ENCODE measurements around the gene ARHGAP25.
A peak's percentile ranks its signal among the peaks of the same experiment; 100 is the strongest.

Gene ARHGAP25

GRCh38 chr2:68742626-68743415 is 8.2 kb downstream of the ARHGAP25 start:
- no peak for DNase-seq (ENCODE audit: low read depth in 2 of 2)

- DNase-seq (ENCODE audit: low read depth in 2 of 2) = no peak
Measured at GRCh38 chr2:68743531-68743930, 8.9 kb downstream of the ARHGAP25 start.

- no peak for DNase-seq (ENCODE audit: low read depth in 2 of 2)
Measured at GRCh38 chr2:68744366-68744912, 9.8 kb downstream of the ARHGAP25 start.

GRCh38 chr2:68745006-68745405 is 10.4 kb downstream of the ARHGAP25 start:
- DNase-seq (ENCODE audit: low read depth in 2 of 2) = no peak

DNA sequence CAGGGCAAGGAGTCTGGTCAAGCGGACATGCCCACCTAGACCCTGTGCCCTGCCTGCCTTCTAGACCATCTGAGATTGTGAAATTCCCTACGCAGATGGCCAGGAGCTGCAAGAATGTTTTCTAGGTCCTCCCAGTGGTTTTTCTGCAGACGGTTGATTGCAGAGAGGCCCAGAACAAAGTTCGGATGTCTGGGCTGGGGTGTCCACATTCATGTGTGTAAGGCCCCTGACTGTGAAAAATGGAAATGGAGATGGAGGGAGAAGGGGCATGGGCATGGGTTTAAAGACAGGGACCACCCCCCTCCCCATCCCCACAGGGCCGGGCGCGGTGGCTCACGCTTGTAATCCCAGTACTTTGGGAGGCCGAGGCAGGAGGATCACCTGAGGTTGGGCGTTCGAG is 11.8 kb downstream of the ARHGAP25 start:
- no peak for DNase-seq (ENCODE audit: low read depth in 2 of 2)

DNA sequence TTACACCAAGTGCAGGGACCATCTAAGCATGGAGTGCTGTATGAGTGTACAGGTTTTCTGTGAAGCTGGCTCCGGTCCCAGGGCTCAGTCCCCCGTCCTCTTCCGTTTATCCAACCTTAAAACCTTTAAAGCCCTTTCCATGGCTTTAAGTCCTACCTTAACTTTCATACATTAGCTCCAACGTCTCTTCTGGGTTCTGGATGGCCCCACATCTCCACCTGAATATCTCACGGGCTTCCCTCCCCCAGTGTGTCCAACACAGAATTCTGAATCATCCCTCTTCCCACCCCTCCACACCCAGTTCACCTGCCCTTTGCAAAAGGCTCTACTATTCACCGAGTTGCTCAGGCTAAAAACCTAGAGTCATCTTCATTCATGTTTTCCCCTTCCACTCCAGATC is 12.8 kb downstream of the ARHGAP25 start:
- no peak for DNase-seq (ENCODE audit: low read depth in 2 of 2)

GRCh38 chr2:68747900-68748299 is 13.3 kb downstream of the ARHGAP25 start:
- DNase-seq (ENCODE audit: low read depth in 2 of 2) = no peak

- DNase-seq (ENCODE audit: low read depth in 2 of 2) = no peak
Measured at GRCh38 chr2:68748568-68748967, 14.0 kb downstream of the ARHGAP25 start.

- no peak for DNase-seq (ENCODE audit: low read depth in 2 of 2)
Measured at GRCh38 chr2:68749345-68749744, 14.7 kb downstream of the ARHGAP25 start.

- DNase-seq (ENCODE audit: low read depth in 2 of 2) = no peak
Measured at GRCh38 chr2:68750592-68751396, 16.2 kb downstream of the ARHGAP25 start.

DNA sequence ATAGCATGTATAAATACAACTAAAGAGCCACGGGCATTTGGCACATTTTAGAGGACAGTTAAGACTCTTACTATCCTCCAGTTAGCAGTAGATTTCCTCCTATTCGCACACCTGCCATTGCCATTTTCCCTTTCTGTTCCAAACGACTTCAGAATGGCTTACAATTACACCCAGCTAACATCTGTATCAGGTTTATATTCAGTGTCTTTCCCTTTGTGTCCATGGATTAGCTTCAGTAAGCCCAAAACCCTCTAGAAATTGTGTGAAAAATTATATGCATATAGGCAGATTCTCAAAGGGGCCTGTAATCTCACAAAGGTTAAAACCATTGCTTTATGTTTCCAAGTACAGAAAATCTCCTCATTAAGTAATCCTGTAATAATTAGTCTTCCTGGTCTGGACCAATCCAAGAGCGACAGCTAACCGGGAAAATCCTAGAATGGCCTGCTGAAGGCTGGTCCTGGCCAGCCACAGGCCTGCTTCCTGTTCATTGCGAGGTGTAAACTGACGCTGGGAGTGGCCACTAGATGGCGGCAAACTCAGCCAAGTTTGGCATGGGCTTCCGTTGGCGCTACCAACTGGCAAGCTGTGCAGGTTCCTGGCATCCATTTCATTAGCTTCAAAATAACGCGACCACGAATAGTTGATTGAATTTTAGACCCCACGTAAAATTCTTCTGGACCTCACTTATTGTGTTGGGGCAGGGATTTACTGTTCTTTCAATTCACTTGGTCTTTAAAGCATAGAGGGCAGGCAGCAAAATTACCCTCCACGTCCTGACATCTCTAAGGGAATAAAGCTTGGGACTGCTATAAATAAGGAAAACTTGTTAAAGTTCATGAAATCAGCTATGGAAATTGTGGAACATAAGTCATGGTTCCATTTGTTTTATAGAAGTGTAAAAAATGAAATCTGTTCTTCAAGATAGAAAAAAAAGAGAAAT is 17.1 kb downstream of the ARHGAP25 start:
- DNase-seq (ENCODE audit: low read depth in 2 of 2) = peak; percentile 77 to 87

- DNase-seq (ENCODE audit: low read depth in 2 of 2) = no peak
Measured at GRCh38 chr2:68753318-68753717, 18.7 kb downstream of the ARHGAP25 start.

- DNase-seq (ENCODE audit: low read depth in 2 of 2) = no peak
Measured at GRCh38 chr2:68755071-68755470, 20.5 kb downstream of the ARHGAP25 start.

- DNase-seq (ENCODE audit: low read depth in 2 of 2) = no peak
Measured at GRCh38 chr2:68756178-68756577, 21.6 kb downstream of the ARHGAP25 start.

GRCh38 chr2:68757081-68757480 is 22.5 kb downstream of the ARHGAP25 start:
- no peak for DNase-seq (ENCODE audit: low read depth in 2 of 2)

GRCh38 chr2:68762100-68762499 is 27.5 kb downstream of the ARHGAP25 start:
- DNase-seq (ENCODE audit: low read depth in 2 of 2) = no peak

- no peak for DNase-seq (ENCODE audit: low read depth in 2 of 2)
Measured at GRCh38 chr2:68762665-68763064, 28.1 kb downstream of the ARHGAP25 start.

GRCh38 chr2:68764041-68764805 is 29.6 kb downstream of the ARHGAP25 start:
- no peak for DNase-seq (ENCODE audit: low read depth in 2 of 2)

DNA sequence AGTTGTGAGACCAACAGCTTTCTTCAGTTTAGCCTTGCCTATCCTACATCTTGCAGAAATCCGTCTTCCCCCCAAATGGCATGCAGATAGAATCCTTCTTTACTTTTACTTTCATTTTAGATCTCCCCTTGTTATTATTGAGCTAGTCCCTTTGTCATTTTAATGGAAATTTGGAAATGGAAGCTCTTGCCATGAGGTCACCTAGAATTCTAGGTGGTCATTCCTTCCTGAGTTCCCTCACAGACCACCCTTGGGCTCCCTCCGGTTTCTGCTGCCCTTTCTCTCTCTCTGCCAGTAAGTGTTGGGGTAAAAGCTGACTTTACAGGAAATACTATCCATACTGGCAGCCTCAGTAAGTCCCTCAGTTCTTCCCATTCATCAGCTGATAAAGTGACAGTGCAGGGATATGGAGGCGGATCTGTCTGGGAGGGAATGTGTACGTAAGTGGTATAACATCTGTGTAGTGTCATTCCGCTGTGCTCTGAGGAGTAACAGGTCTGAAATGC is 30.2 kb downstream of the ARHGAP25 start:
- no peak for DNase-seq (ENCODE audit: low read depth in 2 of 2)

- DNase-seq (ENCODE audit: low read depth in 2 of 2) = no peak
Measured at GRCh38 chr2:68765739-68766375, 31.2 kb downstream of the ARHGAP25 start.

All from activated CD8-positive, alpha-beta memory T cell treated with anti-CD3 and anti-CD28 coated beads for 4 hours (primary cell).